ENCODE measurements around the gene RBMS3. TPM values are rescaled to one million over a fixed set of nuclear protein-coding genes. Genes with fewer than 3 reads are reported as not detected.
"Not testable (repeated sequence)": the region's sequence is repeated elsewhere in the genome, so short reads cannot be mapped to it uniquely, and the experiment has no call there.

RBMS3 gene
- total RNA-seq, 1 donor from 2014 or later = 79.3 TPM

DNA sequence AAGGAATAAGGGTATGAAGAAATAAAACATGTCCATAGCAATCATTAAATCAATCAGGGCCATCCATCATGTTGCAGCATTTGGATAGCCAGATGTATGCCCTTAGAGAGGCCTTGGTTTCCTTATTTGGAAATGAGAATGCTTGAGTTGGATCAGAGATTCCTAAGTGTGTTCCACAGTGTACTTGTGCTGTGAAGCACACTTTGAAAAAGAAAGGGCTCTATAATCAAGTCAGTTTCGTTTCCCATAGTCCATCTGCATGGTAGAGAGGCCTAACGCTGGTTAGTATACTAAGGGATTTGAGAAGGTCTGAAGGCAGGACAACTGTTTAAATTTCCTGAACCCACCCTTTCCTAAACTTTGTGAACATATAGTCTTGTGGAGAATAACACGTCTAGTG, 30.9 kb downstream of the RBMS3 start:
- no peak for DNase-seq (ENCODE audit: low spot score)

DNA sequence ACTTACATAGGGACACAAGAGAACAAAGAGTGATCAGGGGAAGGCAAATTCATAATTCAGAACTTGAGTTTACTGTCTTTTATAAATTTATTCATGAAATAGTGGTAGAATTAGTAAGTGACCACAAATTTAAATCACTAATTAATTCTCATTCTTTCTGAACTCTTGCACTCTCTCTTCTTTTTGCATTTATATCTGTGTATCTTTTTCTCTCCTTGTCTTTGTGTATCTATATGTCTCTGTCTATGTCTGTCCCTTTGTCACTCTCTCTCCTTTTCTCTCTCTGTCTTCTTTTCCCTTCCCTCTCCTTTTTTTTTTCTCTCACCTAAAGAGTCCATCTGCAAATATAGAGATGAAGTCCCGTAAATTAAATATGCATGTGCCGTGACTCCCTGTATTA, 31.5 kb downstream of the RBMS3 start:
- DNase-seq (ENCODE audit: low spot score) = no peak

DNA sequence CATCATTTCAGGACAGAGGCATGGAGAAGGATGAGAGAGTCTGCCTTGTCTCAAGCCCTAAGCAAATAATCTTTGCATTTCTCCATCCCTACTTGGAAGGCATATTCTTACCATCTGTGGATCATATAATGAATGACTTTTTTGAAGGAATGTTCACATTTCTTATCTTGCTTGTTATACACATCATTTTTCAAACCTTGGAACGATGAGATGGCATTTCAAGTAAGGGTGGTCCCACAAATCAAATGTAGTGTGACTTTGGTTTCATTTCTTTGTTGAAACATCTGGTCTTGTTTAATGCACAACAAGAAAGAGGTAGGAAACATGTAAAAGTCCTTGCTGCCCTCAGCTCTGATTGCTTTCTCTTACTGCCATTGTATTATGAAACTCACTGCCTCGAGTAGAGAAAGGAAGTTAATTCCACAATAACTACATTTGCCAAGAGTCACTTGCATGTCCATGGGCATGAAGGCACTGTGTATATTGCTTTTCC, 32.1 kb downstream of the RBMS3 start:
- no peak for DNase-seq (ENCODE audit: low spot score)

DNA sequence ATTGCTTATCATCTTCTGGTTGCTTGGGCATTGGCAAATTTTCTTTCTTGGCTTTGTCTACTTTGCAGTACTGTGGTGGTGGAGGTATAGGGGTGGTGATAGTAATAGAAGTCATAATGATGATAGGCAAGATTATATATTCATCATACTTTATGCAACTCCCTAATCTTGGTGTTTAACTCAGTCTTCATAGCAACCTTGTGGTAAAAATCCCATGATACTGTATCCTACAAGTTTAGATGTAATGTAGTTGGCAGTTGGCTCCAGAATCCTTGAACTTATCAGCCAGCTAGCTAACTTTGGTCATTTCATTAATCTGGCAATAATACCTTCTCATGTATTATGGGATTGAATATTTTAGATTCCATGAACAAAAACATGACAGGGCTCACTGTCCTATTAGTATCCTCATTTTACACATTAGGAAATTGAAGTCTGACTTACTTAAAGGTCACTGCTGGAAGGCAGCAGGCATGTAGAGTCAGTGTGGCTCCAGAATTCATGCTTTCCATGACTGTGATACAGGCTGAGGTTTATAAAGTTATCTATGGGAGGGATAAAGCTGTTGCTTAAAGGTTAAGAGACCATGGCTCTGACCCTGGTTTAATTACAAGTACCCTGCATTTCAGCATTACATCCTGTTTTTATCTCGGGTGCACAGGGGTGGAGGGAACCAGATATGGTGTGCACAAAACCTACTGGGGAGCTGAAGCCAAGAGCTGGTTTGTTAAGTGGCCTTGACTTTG, 33.3 kb downstream of the RBMS3 start:
- no peak for DNase-seq (ENCODE audit: low spot score)

DNA sequence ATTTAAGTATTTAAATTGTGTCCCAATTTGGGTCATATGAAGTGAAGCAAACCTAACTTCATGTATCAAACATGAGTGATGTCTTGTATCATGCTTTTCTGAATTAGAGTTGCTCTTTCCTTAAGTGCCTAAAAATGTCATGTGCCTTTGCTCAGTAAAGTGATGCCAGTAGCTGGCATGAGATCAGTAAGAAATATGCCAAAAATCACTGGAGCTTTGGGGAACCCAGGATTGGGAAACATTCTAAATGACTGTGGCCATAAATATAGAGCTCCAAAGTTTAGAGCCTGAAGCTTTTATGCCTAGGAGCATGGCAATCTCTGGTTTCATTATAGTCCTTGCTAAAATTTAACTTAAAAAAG, 33.8 kb downstream of the RBMS3 start:
- DNase-seq (ENCODE audit: low spot score) = no peak

DNA sequence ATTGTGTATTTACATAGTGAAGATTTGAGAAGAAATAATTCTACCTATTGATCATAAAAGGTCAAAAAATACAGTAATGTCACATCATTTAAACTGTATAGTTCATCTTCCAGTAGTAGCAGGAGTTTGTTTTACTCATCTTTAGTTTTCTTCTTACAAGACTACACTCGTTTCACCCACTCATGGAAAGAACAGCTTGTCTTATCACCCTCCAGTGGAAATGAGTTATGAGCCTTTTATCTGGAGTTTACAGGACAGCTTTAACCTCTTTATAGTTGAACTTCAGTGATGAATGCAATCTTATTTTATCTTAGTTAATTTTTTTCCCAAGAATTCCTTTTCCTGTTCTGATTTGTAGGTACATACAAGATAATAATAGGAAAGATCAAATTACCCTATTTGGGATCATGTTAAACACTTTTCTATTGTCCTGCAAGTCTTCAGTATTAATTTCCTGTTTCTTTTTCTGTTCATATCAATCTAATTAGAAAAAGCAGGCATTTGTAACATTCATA, 36.8 kb downstream of the RBMS3 start:
- no peak for DNase-seq (ENCODE audit: low spot score)

DNA sequence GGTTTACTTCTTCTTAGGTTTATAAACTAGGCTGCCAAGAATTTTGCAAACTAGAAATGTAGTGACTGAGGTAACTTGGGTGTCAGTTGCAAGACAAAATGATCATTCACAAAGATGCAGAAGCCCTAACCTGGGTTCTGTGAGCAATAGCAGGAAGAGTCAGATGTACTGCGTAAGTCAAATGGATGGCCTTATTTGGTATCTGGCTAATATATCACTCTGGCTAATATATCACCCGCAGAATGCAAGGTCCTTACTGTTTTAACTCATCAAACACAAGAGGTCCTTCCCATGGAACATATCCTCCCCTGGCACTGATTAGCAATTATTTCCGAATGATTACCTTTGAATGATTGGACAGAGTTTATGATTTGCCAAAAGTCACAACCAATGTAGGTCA, 37.4 kb downstream of the RBMS3 start:
- no peak for DNase-seq (ENCODE audit: low spot score)

DNA sequence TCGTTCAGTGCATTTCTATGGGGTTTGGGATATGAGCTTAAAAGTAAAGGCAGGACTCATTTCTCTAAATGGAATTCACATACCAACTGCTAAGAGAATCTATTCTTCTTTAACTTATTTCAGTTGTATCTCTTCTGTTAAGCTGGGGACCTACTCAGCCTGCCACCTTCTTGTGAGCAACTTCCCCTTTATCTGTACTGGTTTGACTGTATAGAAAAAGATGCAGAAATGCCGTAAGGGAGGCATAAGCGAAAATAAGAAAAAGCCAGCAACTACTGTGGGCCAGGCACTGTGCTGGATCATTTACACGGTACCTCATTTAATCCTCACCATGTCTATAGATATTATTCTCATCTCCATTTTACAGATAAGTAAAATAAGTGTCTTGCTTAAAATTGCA, 38.4 kb downstream of the RBMS3 start:
- no peak for DNase-seq (ENCODE audit: low spot score)

DNA sequence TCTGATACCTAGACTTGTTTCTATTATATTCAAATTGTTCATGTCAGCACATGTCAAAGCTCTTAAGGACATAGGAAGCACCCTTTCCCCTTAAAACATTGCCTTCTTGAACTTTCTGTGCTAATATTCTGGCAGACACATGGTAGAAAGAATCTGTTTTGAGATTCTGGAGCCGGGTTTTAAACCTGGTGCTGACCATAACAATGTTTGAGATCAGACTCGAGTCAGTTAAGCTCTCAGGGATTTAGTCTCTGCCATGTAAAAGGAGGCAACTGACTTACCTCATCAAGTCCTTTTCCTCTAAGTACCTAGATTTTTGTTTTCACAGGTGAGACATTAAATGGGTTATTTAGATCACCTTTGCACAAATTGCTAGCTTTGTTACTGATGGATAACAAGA, 38.9 kb downstream of the RBMS3 start:
- DNase-seq (ENCODE audit: low spot score) = no peak

DNA sequence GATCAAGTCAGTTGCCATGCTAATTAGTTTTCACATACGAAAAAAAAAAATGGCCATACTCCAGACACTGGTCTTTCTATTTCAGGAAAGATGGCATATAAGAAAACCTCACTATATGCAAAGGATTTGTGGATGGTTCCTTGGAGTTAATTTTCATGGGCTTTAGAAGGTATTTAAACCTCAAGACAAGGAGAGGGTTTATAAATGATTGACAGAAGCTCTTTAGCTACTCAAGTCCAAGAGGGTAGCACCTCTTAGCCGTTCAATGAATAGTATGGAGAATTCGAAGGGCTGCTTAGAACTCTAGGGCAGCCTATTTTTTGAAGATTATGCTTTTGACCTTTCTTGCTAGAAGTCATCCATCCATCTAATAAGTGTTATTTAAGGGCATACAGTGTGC, 41.7 kb downstream of the RBMS3 start:
- no peak for DNase-seq (ENCODE audit: low spot score)

DNA sequence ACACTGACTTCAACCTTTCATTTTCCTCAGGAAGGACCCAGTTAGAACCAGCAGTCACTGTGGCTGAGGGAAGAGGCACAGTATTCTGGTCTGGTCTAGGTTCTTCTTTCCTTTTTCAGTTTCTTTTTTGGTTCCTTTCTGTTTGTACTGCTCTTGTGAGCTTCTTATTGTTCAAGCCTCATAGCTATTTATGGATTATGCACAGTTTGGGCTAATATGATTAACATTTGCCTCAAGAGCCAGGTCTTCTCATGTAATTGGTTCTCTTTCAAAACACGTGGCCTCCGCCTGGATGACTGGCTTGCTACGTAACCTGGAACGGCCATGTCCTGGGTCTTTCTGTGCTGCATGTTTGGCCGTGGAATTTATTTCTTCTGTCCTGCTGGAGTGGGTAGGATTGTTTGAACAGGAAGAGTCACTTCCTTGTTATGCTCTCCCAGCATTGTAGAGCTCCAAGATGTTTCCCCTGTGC, 43.3 kb downstream of the RBMS3 start:
- peak; percentile 49 for DNase-seq (ENCODE audit: low spot score)

DNA sequence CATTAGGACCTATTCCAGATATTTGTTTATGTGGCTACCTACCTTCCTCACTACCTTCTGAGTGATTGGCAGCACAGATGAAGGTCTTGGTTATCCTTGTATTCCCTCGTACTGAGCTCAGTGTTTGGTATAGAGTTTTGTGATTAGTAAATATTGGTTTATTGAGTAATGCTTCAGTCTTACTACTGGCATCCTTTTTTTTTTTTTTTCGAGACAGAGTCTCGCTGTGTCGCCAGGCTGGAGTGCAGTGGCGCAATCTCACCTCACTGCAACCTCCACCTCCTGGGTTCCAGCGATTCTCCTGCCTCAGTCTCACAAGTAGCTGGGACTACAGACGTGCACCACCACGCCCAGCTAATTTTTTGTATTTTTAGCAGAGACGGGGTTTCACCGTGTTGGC, 45.7 kb downstream of the RBMS3 start:
- not testable (repeated sequence) for DNase-seq (ENCODE audit: low spot score)

DNA sequence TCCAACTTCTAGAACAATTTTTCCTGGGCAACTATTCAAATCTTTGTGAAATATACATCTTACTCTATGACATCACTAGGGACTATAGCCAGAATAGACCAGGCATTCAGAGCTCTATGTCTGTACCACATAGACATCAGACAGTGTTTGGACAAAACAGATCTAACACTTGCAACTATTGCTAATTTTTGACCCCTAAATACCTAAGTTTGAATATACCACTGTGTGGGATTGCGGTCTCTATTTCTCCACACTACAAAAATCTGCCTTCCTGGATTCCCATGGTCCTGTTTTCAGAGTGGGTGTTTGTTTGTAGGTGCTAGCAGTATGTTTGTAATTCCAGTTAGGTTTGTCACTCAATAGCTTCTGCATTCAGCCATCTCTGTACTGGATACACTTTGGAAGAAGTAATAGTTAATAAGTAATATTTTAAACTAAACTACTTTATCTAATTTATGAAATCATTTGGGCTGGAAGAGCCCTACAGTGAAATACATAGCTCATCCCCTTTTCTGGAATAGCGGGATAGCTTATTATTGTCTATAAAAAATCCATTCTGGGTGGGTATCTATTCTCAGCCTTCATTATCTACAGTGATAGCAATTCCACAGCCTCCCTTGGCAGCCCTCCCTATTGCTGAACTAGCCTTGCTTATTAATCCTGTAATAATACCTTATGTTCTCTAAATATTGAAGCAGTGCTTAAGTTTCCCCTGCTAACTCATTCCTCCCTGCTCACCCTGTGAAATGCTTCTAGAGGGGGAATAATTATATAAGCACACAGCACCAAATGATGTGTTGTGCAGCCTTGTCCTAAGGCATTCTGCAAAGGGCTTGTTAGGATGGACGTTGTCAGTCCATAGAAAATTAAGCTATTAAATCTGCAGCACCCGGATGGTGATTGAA, 49.4 kb downstream of the RBMS3 start:
- DNase-seq (ENCODE audit: low spot score) = no peak

DNA sequence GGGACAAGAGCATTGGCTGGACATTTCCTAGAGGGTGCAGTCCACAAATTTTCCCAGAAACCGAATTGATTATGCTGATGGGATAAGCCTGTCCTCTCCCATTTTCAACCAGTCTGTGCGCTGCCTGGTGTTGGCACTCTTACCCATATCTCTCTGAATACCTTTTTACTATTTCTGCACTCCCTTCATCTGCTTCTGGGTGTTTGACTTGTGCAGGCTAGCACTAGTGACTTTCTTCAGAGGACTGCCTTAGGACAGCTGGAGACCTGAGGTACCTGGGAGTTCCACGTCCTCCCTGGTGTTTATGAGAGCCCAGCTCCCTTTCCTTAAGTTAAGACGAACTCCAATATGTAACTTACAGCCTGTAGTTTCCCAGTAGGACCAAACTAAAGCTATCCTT, 50.2 kb downstream of the RBMS3 start:
- DNase-seq (ENCODE audit: low spot score) = no peak

DNA sequence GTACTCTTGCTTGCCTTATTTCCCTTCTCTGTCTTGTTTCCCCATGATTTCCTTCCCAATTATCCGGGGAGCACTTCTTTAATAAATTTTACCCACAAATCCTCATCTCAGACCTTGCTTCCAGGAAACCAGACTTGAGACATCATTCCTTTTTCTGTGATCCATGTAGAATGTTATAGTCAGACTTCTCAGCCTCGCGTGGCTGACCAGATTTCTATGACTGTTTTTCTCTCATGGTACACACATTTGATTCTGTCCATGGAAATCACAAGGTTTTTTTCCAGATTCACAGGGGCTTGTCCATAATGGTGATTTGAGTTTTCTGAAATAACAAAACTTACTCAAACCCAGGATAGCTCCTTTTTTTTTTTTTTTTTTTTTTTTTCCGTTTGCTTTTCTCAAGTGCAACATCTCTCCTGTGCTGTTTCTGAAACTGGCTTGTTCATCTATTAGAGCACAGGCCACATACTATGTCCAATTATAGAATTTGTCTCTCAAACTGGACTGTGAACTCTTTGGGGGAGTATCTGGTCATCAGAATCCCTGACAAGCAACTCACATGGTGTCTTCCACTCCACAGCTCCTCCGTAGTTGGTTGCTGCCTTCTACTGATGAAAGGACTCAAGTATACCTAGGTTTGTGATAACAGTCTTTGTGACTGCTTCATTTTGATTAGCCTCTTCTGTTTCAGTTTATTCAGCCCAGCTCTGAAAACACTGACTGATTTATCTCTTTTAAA, 50.8 kb downstream of the RBMS3 start:
- DNase-seq (ENCODE audit: low spot score) = no peak

DNA sequence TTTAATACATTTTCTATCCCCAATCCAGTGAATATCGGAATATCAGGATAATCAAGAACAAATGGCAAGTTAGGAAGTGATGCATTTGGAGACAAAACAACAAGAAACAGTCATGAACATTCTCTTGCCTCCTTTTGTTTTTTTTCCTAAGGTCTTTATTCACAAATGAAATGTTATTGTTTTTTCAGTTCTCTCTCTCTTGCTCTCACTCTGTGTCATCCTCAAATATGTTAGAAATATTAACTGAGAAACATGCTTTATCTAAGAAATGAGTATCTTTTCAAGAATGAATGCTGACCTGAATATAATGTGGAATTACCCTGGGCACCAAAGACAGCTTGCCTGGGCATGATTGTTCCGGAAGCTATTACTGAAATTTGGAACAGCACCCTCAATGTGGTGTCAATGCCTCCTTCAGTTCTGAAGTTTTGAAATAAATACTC, 51.3 kb downstream of the RBMS3 start:
- DNase-seq (ENCODE audit: low spot score) = no peak

DNA sequence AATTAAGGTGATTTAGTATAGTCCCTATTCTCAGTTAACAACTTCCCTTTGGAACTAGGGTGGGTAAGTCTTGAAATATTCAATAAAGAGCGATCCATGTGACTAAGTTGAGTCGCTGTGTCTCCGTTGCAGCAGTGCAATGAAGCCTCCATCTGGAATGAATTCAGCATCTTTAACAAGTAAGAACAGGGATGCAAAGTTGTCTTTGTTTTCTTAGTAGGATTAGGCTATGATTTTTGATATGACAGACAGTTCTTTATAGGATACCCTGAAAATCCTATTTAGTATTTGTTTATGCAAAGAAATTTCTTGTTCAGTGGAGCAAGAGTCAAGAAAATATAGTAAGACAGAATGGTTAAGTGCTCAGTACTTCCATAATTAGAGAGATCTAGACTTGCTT, 52.7 kb downstream of the RBMS3 start:
- no peak for DNase-seq (ENCODE audit: low spot score)

DNA sequence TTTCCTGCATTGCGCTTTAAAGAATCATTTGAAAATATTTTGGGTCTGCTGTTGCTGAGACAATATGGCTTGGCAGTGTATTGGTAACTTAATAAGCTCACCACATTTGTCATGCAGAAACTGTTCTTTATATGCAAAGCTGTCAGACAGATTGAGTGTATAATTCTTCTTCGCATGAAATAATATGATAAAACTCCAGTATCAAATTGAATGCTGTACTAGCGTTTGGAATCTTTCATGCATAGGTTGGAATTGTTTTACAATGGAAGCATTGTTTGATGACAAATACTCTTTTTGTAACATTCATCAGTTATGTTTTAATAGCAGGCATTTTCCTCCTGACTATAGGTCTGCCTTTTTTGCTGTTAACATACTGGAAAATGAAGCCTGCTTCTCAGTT, 53.8 kb downstream of the RBMS3 start:
- no peak for DNase-seq (ENCODE audit: low spot score)

DNA sequence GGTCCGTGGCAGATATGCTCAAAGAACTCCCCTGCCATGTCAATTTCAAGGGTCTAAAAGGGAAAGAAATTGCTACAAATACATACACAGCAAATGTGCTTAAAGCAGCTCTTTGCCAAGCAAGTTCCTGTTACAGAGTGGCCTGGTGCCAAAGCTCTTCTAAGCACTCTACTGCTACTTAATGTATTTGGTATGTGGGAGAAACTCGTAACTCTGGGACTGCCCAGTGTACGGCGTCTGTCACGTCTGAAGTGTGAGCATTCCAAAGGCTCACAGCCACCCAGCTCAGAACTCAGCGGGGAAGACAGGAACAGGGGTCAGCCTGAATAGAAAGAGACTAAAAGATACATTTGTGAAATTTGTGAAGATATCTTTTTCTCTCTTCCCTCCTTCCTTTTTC, 54.6 kb downstream of the RBMS3 start:
- DNase-seq (ENCODE audit: low spot score) = peak; percentile 78

DNA sequence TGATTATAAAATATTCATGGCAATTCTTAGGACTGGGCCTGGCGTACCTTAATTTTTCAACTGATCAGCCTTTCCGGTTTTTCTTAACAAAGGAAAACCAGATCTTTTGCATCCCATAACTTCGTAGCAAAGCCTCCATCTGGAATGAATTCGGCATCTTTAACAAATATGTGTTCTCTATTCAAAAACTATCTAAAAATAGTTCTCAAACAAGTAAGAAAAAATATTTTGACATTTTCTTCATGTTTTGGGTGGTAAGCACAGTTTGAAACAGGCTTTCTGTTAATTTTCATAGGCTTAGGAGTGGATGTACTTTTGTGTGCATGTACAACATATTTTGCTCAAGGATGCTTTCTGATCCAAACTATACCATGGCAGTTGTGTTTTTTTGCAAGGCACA, 55.1 kb downstream of the RBMS3 start:
- no peak for DNase-seq (ENCODE audit: low spot score)

DNA sequence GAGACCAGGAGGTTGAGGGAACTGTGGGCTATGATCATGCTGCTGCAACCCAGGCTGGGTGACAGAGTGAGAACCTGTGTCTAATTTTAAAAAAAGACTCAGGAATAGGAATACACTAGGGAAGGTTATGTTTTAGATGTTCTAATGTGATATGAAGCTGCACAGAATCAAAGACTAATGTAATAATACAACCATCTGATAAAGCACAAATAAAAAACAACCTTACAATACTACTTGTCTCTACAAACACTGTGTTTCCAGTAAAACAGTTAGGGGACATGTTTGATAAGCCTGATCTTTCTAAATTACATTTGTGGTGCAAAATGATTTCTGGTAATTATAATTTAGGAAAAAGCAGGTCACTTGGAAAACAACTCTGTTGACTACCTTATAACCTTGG, 56.7 kb downstream of the RBMS3 start:
- no peak for DNase-seq (ENCODE audit: low spot score)

DNA sequence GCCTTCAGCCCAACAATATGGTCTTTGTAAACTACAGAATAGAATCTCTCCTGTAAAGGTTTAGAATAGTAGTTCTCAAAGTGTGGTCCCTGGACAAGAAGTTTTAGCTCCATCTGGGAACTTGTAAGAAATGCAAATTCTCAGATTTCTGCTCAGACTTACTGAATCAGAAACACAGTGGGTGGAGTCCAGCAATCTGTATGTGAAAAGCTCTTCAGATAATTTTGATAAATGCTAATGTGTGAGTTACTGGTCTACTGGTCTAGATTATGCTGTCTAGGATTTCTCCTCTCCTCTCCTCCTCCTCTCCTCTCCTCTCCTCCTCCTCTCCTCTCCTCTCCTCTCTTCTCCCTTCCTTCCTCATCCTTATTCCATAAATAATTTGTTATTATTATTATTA, 57.5 kb downstream of the RBMS3 start:
- no peak for DNase-seq (ENCODE audit: low spot score)
